ENCODE measurements around the gene TMEM205.
A peak's percentile ranks its signal among the peaks of the same experiment; 100 is the strongest.

DNA sequence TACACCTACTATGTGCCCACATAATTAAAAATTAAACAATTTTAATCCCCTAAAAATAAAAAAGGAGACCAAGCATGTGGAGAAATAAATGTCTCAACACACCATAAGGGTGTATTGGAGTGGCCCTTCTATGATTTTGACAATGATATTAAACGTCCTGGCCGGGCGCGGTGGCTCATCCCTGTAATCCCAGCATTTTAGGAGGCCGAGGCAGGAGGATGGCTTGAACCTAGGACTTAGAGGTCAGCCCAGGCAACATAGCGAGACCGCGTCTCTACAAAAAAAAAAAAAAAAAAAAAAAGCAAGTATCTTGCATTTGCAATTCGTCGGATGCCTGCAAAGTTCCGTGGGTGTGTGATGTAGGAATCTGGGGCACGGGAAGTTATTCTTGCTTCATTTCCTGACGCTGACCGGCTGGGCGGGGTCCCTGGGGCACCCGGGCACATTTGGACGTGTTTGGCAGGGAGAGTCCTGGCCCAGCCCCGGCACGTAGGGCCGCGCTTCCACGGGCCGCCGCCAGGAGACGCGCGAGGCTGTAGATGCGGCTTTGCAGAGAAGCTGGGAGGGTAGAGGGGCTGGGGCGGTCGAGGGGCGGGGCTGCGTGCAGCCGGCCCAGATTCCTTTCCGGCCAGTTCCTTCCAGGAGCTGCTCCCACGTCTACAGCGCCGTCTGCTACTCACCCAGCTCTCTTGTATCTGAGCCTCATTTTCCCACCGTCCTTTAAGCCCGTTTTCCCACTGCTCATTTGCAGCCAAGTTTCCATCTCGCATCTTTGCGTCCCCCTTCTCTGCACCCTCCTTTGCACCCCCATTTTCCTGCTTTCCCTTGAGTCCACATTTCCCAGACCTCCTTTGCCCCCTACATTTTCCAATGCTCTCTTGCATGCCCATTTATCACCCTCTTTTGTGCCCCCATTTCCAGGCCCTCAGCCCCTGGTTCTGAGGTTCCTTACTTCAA lies 52.4 kb downstream of the TMEM205 start:
- no peak for TF ChIP-seq POLR2A (IDR thresholded peaks at IDR 0.05)
- TF ChIP-seq, protein P1, sequence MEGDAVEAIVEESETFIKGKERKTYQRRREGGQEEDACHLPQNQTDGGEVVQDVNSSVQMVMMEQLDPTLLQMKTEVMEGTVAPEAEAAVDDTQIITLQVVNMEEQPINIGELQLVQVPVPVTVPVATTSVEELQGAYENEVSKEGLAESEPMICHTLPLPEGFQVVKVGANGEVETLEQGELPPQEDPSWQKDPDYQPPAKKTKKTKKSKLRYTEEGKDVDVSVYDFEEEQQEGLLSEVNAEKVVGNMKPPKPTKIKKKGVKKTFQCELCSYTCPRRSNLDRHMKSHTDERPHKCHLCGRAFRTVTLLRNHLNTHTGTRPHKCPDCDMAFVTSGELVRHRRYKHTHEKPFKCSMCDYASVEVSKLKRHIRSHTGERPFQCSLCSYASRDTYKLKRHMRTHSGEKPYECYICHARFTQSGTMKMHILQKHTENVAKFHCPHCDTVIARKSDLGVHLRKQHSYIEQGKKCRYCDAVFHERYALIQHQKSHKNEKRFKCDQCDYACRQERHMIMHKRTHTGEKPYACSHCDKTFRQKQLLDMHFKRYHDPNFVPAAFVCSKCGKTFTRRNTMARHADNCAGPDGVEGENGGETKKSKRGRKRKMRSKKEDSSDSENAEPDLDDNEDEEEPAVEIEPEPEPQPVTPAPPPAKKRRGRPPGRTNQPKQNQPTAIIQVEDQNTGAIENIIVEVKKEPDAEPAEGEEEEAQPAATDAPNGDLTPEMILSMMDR (IDR thresholded peaks at IDR 0.05 in 4 of 5, conservative IDR thresholded peaks at IDR 0.05 in 1 of 5), result peak; percentile 80 to 93 (median 90)

Data from gastrocnemius medialis (tissue), 4 donors.